HEK293T (cell line): ENCODE data around the gene CXCL10.

Experiments used
- CTCF ChIA-PET: fragments of 350-600 bp; formaldehyde crosslinking; extraction: SDS; loops from one replicate; lab custom pipeline; 2021; ENCODE audit warnings: antibody characterized with exemption, inconsistent platforms; lab: Yijun Ruan, JAX
- POLR2A ChIA-PET: fragments of 350-600 bp; formaldehyde crosslinking; extraction: SDS; loops from one replicate; lab custom pipeline; 2020; ENCODE audit warnings: antibody characterized with exemption, inconsistent platforms; lab: Yijun Ruan, JAX
- DNase-seq: peaks from one replicate; pipeline ENCODE4 v3.0.0; 2012; ENCODE audit warnings: mixed read lengths; ENCODE audit errors: extremely low spot score
- ARNT ChIP-seq: fragments of 450-650 bp; IDR thresholded peaks from 2 replicates; pipeline ENCODE4 v1.6.1; 2017; ENCODE audit warnings: mild to moderate bottlenecking
- BHLHE40 ChIP-seq: fragments of 450-650 bp; IDR thresholded peaks from 2 replicates; pipeline ENCODE4 v1.6.1; 2016; ENCODE audit warnings: mild to moderate bottlenecking, moderate library complexity, borderline replicate concordance
- CTBP1 ChIP-seq: fragments of 450-650 bp; IDR thresholded peaks from 2 replicates; pipeline ENCODE4 v1.6.1; 2016; ENCODE audit warnings: borderline replicate concordance
- ELF4 ChIP-seq: fragments of 450-650 bp; IDR thresholded peaks from 2 replicates; pipeline ENCODE4 v1.6.1; 2017; ENCODE audit warnings: antibody characterized with exemption
- FOXA1 ChIP-seq: fragments of 450-650 bp; IDR thresholded peaks from 2 replicates; pipeline ENCODE4 v1.6.1; 2016; ENCODE audit warnings: mild to moderate bottlenecking
- FOXK2 ChIP-seq: fragments of 450-650 bp; IDR thresholded peaks from 2 replicates; pipeline ENCODE4 v1.6.1; 2016; ENCODE audit warnings: mild to moderate bottlenecking
- FOXM1 ChIP-seq: fragments of 450-650 bp; IDR thresholded peaks from 2 replicates; pipeline ENCODE4 v1.6.1; 2017; ENCODE audit warnings: mild to moderate bottlenecking, borderline replicate concordance
- HDGF ChIP-seq: fragments of 450-650 bp; IDR thresholded peaks from 2 replicates; pipeline ENCODE4 v1.6.1; 2017; ENCODE audit warnings: antibody characterized with exemption, borderline replicate concordance
- L3MBTL2 ChIP-seq: fragments of 450-650 bp; conservative IDR thresholded peaks from 2 replicates; pipeline ENCODE4 v1.6.1; 2016; ENCODE audit warnings: mild to moderate bottlenecking
- LEF1 ChIP-seq: fragments of 450-650 bp; IDR thresholded peaks from 2 replicates; pipeline ENCODE4 v1.6.1; 2017; ENCODE audit warnings: mild to moderate bottlenecking, borderline replicate concordance
- NFRKB ChIP-seq: fragments of 450-650 bp; IDR thresholded peaks from 2 replicates; pipeline ENCODE4 v1.6.1; 2016; ENCODE audit warnings: mild to moderate bottlenecking, moderate library complexity
- PKNOX1 ChIP-seq: fragments of 450-650 bp; IDR thresholded peaks from 2 replicates; pipeline ENCODE4 v1.6.1; 2016
- SP1 ChIP-seq: fragments of 450-650 bp; IDR thresholded peaks from 2 replicates; pipeline ENCODE4 v1.6.1; 2017
- SUZ12 ChIP-seq: fragments of 450-650 bp; IDR thresholded peaks from 2 replicates; pipeline ENCODE4 v1.6.1; 2016; ENCODE audit warnings: mild to moderate bottlenecking
- TARDBP ChIP-seq: fragments of 450-650 bp; IDR thresholded peaks from 2 replicates; pipeline ENCODE4 v1.6.1; 2016
- ZNF384 ChIP-seq: fragments of 450-650 bp; IDR thresholded peaks from 2 replicates; pipeline ENCODE4 v1.6.1; 2016

CXCL10 gene

GRCh38 chr4:76011700-76012387 is 11.5 kb downstream of the CXCL10 start:
- TF ChIP-seq L3MBTL2 (no peak), PKNOX1 (no peak), SUZ12 (no peak), CTBP1 (no peak), LEF1 (no peak), SP1 (no peak), BHLHE40 (no peak), FOXM1 (no peak), ZNF384 (no peak), FOXA1 (no peak), FOXK2 (no peak), ARNT (no peak), ELF4 (no peak), HDGF (no peak), TARDBP (no peak)
- ChIA-PET CTCF (no interaction called here), POLR2A (no interaction called here)
- DNase-seq, result no peak

GRCh38 chr4:76011018-76011670 is 12.2 kb downstream of the CXCL10 start:
- POLR2A ChIA-PET, result no interaction called here
- no peak for DNase-seq
- CTCF ChIA-PET, result no interaction called here
- TF ChIP-seq NFRKB (no peak), FOXK2 (no peak), TARDBP (no peak), SUZ12 (no peak), ARNT (no peak), ELF4 (no peak)

GRCh38 chr4:76010576-76010975 is 12.7 kb downstream of the CXCL10 start:
- ChIA-PET POLR2A (no interaction called here), CTCF (interaction anchor here (1.1 kb wide), 1 partner anchor 9 kb away, joined by 5 read pairs; no protein-coding TSS in a partner anchor)
- TF ChIP-seq SP1, result no peak
- no peak for TF ChIP-seq FOXA1
- TF ChIP-seq ARNT, result no peak
- no peak for TF ChIP-seq CTBP1
- TF ChIP-seq BHLHE40, result no peak
- no peak for TF ChIP-seq ELF4
- no peak for TF ChIP-seq FOXK2
- no peak for TF ChIP-seq L3MBTL2
- no peak for TF ChIP-seq SUZ12
- TF ChIP-seq FOXM1, result no peak
- TF ChIP-seq PKNOX1, result no peak
- TF ChIP-seq ZNF384, result no peak
- TF ChIP-seq LEF1, result no peak
- no peak for TF ChIP-seq TARDBP
- DNase-seq, result no peak

- no peak for DNase-seq
- TF ChIP-seq FOXM1, result no peak
- no peak for TF ChIP-seq ARNT
- TF ChIP-seq LEF1, result no peak
- TF ChIP-seq TARDBP, result no peak
- no peak for TF ChIP-seq NFRKB
- no peak for TF ChIP-seq FOXA1
- TF ChIP-seq L3MBTL2, result no peak
- no peak for TF ChIP-seq FOXK2
- no peak for TF ChIP-seq BHLHE40
- TF ChIP-seq PKNOX1, result no peak
- TF ChIP-seq ELF4, result no peak
- no peak for TF ChIP-seq SUZ12
- TF ChIP-seq SP1, result no peak
- TF ChIP-seq ZNF384, result no peak
- ChIA-PET CTCF (interaction anchor here (1.1 kb wide), 1 partner anchor 10 kb away, joined by 5 read pairs; no protein-coding TSS in a partner anchor), POLR2A (no interaction called here)
These were observed 14.0 kb downstream of the CXCL10 start for GRCh38 chr4:76009311-76009710.

DNA sequence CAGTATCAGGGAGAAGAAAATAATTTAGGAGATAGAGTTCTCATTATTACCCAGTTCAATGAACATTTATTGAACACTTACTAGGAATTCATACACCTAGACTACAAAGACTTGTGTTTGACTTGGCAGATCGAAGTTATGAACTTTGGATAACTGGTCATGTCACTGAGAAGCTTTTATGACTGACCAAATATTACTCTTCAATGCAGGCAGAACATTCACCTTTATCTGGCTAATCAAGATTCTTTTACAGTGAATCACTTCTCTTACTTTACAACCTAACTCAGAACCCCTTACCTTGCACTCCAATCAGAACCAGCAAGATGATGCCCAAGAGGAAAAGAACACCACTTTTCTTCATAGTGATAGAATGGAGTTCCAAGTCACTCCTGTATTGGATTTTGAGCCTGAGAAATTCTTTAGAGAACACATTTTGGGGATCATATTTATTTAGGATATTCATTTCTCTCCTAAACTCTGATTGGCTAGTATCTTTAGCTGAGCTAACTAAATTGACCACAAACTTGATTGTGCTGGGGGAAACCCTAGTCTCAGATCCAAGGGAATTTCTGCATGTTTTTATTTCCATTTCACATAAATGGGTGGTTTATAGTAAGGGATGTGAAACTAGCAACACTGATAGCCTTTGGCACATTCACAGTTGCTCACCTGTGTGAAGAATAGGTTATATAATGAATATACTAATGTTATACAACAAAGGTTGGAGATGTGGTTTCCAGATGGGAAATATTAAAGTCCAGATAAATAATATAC is 16.0 kb downstream of the CXCL10 start, which contains the start of gene CXCL9:
TSS of gene CXCL9 (minus strand) at position 421 of the 774 bp plus-strand sequence. CDS start at position 361, 60 bp downstream.
- TF ChIP-seq LEF1 (no peak), FOXA1 (no peak), SUZ12 (no peak), TARDBP (no peak), FOXM1 (no peak), NFRKB (no peak), L3MBTL2 (no peak), HDGF (no peak), ARNT (no peak), ZNF384 (no peak), FOXK2 (no peak), PKNOX1 (no peak)
- ChIA-PET CTCF (no interaction called here), POLR2A (no interaction called here)

More for the DNA sequence above, 16.0 kb downstream of the CXCL10 start, which contains the start of gene CXCL9:
- DNase-seq, result no peak
